Kidney (tissue), 14 donors: ENCODE results near the gene CNNM2. TPM values are rescaled to one million over a fixed set of nuclear protein-coding genes. Genes with fewer than 3 reads are reported as not detected.

Source experiments
- DNase-seq, 5 donors: peaks; one replicate each; pipeline ENCODE4 v3.0.0-alpha.2; 2013 to 2020
- FAIRE-seq: peaks from 2 replicates; lab custom pipeline; 2012; peaks lifted over from hg19 to GRCh38; lab: Jason Lieb, UNC
- H3K27ac ChIP-seq, 2 donors: one replicate each; pipeline ENCODE4 v1.7.0; 2013; ENCODE audit warnings: low read depth in 2 of 2, low read length in 2 of 2, inconsistent platforms in 1 of 2
- H3K27me3 ChIP-seq: one replicate; pipeline ENCODE4 v1.7.1; 2013; ENCODE audit warnings: low read length, inconsistent platforms; ENCODE audit not compliant: control insufficient read depth, insufficient read depth
- H3K36me3 ChIP-seq, 3 donors: one replicate each; pipeline versions ENCODE4 v1.7.0 to v1.7.1; 2013; ENCODE audit warnings: low read length in 3 of 3, control low read depth in 1 of 3, inconsistent platforms in 1 of 3; ENCODE audit not compliant: insufficient read depth in 3 of 3, control insufficient read depth in 2 of 3
- H3K4me1 ChIP-seq, 3 donors: one replicate each; pipeline versions ENCODE4 v1.7.0 to v1.7.1; 2013; ENCODE audit warnings: low read length in 3 of 3, inconsistent platforms in 1 of 3, low read depth in 1 of 3; ENCODE audit not compliant: control insufficient read depth in 2 of 3, insufficient read depth in 2 of 3
- H3K4me3 ChIP-seq, 3 donors: one replicate each; pipeline versions ENCODE4 v1.7.0 to v1.8.1; 2013; ENCODE audit warnings: low read length in 3 of 3, control low read depth in 1 of 3, inconsistent platforms in 1 of 3
- H3K9ac ChIP-seq, 3 donors: one replicate each; pipeline versions ENCODE4 v1.7.0 to v1.7.1; 2013; ENCODE audit warnings: low read length in 3 of 3, control low read depth in 1 of 3, inconsistent platforms in 1 of 3
- H3K9me3 ChIP-seq, 3 donors: one replicate each; pipeline versions ENCODE4 v1.7.0 to v1.7.1; 2013; ENCODE audit warnings: low read length in 3 of 3, control low read depth in 1 of 3, inconsistent platforms in 1 of 3; ENCODE audit not compliant: control insufficient read depth in 2 of 3, insufficient read depth in 1 of 3
- CTCF ChIP-seq: IDR thresholded peaks from 3 replicates; pipeline ENCODE4 v1.5.1; 2012; ENCODE audit warnings: mild to moderate bottlenecking, moderate library complexity, borderline replicate concordance; ENCODE audit not compliant: insufficient read depth; ENCODE audit errors: extremely low read depth
- intact Hi-C: fragments of 100-400 bp; cut with DNase I; formaldehyde crosslinking; loops from one replicate; pipeline ENCODE4 v1.11.1; 2022
- polyA plus RNA-seq: library from polyadenylated mRNA; stranded (reverse); fragments of 350-450 nt; fragmentation: Illumina TruSeq; extraction: RNeasy Lipid Tissue Mini Kit (QIAGEN cat#74804); gene quantifications from one replicate; pipeline ENCODE4 v1.2.3, GENCODE V29; 2014; ENCODE audit warnings: low read depth, low replicate concordance; ENCODE audit not compliant: insufficient read depth
- total RNA-seq: library from RNA; stranded (reverse); fragmentation: NEBNext Ultra II Directional; extraction: Animal tissue kit (Norgen Biotek cat#: 25700); gene quantifications from one replicate; pipeline ENCODE4 v1.2.1, GENCODE V29; 2021
- donor health status: control.
- donor health status: control.
- donor health status: control.
- donor health status: control.
- donor health status: control.
- donor health status: DM: yes; HTN: yes; CAD: no.
- donor health status: Normal renal cell carcinoma (clear cell type).

CNNM2 gene
- total and polyA plus RNA-seq, 2 donors from 2014 or later: 10.9 to 11.8 TPM

DNA sequence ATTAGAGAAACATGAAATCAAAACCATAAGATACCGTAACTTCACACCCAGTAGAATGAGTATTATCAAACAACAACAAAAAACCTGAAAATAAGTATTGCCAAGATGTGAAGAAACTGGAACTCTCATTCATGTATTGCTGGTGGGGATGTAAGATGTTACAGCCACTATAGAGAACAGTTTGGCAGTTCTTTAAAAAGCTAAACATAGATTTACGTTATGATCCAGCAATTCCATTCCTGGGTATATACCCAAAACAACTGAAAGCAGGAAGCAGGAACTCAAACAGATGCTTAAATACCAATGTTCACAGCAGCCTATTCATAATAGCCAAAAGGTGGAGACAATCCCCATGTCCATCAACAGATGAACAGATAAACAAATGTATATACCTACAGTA is 202.5 kb downstream of the CNNM2 start:
- Histone ChIP-seq H3K4me3 (no peak overlapping the region), H3K4me1 (peaks cover 0 to 9% (median 3%) of the 10 kb centered on the region in 3 donors), H3K27ac (peak overlapping the region; percentile 35 to 41), H3K27me3 (no peaks in the 10 kb centered on the region), H3K9me3 (no peaks in the 10 kb centered on the region), H3K36me3 (no peaks in the 10 kb centered on the region), H3K9ac (no peak overlapping the region)
- TF ChIP-seq CTCF: no peak
- intact Hi-C loops: no loop called here
- DNase-seq: no peak
- FAIRE-seq: no peak

- Histone ChIP-seq H3K9me3 (no peaks in the 10 kb centered on the region), H3K9ac (no peak overlapping the region), H3K36me3 (no peaks in the 10 kb centered on the region), H3K27ac (peak overlapping the region; percentile 18 to 41), H3K4me1 (peaks cover 0 to 9% (median 3%) of the 10 kb centered on the region in 3 donors), H3K4me3 (no peak overlapping the region), H3K27me3 (no peaks in the 10 kb centered on the region)
- no peak for TF ChIP-seq CTCF
- DNase-seq: no peak
- FAIRE-seq: peak; percentile 68
- intact Hi-C loops: no loop called here
Observed at GRCh38 chr10:103120977-103121735, 203.1 kb downstream of the CNNM2 start.

DNA sequence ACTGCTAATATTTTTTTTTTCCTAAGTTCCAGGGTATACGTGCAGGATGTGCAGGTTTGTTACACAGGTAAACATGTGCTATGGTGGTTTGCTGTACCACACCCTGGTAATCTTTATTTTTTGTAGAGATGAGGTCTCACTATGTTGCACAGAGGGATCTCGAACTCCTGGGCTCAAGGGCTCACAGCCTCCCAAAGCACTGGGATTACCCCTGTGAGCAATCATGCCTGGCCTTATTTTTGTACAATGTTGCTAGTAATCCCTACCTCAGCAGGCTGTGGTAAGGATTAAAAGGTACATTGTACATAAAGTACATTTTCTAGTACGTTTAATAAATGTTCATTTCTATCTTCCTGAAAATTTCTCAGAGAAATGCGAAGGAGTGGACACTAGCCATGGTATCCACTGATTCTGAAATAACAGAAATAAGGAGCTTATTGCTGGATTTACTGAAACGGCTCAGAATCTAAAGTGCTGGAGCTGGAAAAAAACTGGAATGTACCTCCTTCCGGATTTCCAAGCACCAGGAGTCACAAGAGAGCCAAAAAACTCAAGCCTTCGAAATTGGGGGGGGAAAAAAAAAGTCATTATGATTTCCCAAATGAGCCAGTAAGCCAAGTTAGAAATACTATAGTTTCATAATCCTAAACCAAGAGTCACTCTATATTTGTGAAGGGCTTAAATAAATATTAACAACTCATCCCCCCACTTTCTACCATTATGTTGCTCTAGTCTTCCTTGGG is 205.4 kb downstream of the CNNM2 start:
- no peaks in the 10 kb centered on the region for H3K27me3 ChIP-seq
- peaks cover 0 to 9% (median 3%) of the 10 kb centered on the region in 3 donors for H3K4me1 ChIP-seq
- H3K27ac ChIP-seq: no peak overlapping the region
- H3K9me3 ChIP-seq: no peaks in the 10 kb centered on the region
- no peak overlapping the region for H3K4me3 ChIP-seq
- no peak overlapping the region for H3K9ac ChIP-seq
- intact Hi-C loops: no loop called here
- FAIRE-seq (no peak), DNase-seq (no peak)
- no peaks in the 10 kb centered on the region for H3K36me3 ChIP-seq
- TF ChIP-seq CTCF: no peak
